ENCODE measurements around the gene STRAP. TPM values are rescaled to one million over a fixed set of nuclear protein-coding genes. Genes with fewer than 3 reads are reported as not detected.

The STRAP gene
- total RNA-seq, 1 experiment from 2014 or later: 205 TPM

DNA sequence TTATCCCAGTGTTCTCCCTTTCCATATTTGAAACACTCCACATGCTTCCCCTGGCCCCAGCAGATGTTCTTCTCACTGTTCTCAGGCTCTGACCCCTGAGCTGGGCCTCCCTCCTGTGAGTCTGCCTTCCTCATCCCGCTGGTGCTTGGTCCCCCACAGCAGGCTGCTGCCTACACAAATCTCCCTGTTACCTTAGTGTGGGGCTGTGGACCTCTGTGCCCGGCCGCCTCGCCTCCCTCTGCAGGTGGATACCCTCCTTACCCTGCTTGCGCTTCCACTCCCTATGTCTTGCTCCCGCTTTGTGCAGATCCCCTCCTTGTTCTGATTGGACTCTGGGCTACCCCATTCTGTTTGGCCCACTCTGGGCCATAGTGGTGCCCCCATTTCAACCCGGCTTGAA lies 35.9 kb downstream of the STRAP start:
- H3K27ac ChIP-seq: no peak overlapping the region
- H3K4me3 ChIP-seq: no peak overlapping the region
- intact Hi-C loops (cut with micrococcal nuclease; ENCODE audit: unreplicated experiment): loop anchor here (10.0 kb wide), 1 partner anchor 437 kb away; no protein-coding TSS in a partner anchor
- H3K9me3 ChIP-seq (ENCODE audit: insufficient read depth, low read depth): no peaks in the 10 kb centered on the region
- DNase-seq: no peak
- POLR2A ChIA-PET (ENCODE audit: unreplicated experiment): no interaction called here
- H3F3A ChIP-seq (ENCODE audit: insufficient read depth, low read depth): no peaks in the 10 kb centered on the region
- no peaks in the 10 kb centered on the region for H3K27me3 ChIP-seq (ENCODE audit: insufficient read depth, low read depth)
- H3K36me3 ChIP-seq (ENCODE audit: low read depth): no peaks in the 10 kb centered on the region
- BruUV-seq (replicated peaks): no TSS peak
- CTCF ChIA-PET: no interaction called here
- no peak overlapping the region for H3K4me2 ChIP-seq
- H3K9me2 ChIP-seq (ENCODE audit: insufficient read depth): no peaks in the 10 kb centered on the region
- no peaks in the 10 kb centered on the region for H4K20me1 ChIP-seq (ENCODE audit: insufficient read depth)
- peaks cover under 1% of the 10 kb centered on the region; the same call in 1 of the 2 replicates for H3K4me1 ChIP-seq (replicated peaks; ENCODE audit: insufficient read depth)
- no peak overlapping the region for H2AFZ ChIP-seq
- TF ChIP-seq EZH2 (IDR thresholded peaks at IDR 0.05; ENCODE audit: low read depth): no peak
- TF ChIP-seq, protein P1, sequence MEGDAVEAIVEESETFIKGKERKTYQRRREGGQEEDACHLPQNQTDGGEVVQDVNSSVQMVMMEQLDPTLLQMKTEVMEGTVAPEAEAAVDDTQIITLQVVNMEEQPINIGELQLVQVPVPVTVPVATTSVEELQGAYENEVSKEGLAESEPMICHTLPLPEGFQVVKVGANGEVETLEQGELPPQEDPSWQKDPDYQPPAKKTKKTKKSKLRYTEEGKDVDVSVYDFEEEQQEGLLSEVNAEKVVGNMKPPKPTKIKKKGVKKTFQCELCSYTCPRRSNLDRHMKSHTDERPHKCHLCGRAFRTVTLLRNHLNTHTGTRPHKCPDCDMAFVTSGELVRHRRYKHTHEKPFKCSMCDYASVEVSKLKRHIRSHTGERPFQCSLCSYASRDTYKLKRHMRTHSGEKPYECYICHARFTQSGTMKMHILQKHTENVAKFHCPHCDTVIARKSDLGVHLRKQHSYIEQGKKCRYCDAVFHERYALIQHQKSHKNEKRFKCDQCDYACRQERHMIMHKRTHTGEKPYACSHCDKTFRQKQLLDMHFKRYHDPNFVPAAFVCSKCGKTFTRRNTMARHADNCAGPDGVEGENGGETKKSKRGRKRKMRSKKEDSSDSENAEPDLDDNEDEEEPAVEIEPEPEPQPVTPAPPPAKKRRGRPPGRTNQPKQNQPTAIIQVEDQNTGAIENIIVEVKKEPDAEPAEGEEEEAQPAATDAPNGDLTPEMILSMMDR (conservative IDR thresholded peaks at IDR 0.05): no peak
- no peaks in the 10 kb centered on the region; the same call in none of the 2 replicates for H3K79me2 ChIP-seq (ENCODE audit: low read depth)

DNA sequence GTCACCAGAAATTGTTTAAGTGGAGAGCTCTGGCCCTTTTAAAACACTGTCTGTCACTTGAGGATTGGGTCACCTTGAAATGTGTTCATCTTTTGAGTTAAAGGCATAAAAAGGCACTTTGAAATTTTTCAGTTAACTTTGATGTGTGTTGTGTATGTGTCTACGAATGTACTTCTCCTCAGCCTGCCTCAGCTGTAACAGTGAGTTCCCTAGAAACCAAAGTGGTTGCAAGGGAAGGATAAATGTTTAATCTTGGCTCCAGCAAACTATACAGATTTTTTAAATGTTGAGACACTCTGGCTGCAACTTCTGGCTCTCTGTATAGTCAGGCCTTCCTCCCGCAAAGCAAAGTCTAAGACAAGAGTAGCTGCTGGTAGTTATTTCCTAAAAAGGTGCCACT lies 37.2 kb downstream of the STRAP start:
- BruUV-seq (replicated peaks): no TSS peak
- CTCF ChIA-PET: no interaction called here
- TF ChIP-seq, protein P1 (conservative IDR thresholded peaks at IDR 0.05): no peak
- TF ChIP-seq EZH2 (IDR thresholded peaks at IDR 0.05; ENCODE audit: low read depth): no peak

DNA sequence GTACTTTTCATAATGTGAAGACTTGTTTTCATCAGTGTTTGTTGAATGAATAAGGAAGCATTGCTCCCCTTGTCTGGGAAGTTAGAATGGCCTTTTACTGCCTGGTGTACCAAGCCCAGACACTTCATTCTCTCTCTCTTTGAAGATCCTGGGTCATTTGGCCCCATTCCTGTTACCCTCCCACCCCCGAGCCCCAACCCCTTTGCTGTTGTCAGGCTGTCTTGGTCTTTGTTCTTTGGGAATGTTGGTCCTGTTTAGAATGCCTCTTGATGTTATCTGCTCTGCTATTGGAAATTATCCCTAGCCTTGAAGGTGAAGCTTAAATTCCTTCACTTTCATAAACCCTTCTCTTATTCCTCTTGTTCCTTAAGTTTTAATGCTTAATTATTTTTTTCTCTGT lies 42.8 kb downstream of the STRAP start:
- no peak overlapping the region for H3K4me3 ChIP-seq
- no peaks in the 10 kb centered on the region for H3K9me3 ChIP-seq (ENCODE audit: insufficient read depth, low read depth)
- H3K4me2 ChIP-seq: no peak overlapping the region
- intact Hi-C loops (cut with micrococcal nuclease; ENCODE audit: unreplicated experiment): no loop called here
- no peaks in the 10 kb centered on the region for H3K36me3 ChIP-seq (ENCODE audit: low read depth)
- no peaks in the 10 kb centered on the region for H3F3A ChIP-seq (ENCODE audit: insufficient read depth, low read depth)
- H3K79me2 ChIP-seq (ENCODE audit: low read depth): 0 out of 2 replicates have a peak, but pooled peaks cover 2% of the 10 kb centered on the region
- ChIA-PET CTCF (no interaction called here), POLR2A (ENCODE audit: unreplicated experiment) (no interaction called here)
- no peak for TF ChIP-seq EZH2 (IDR thresholded peaks at IDR 0.05; ENCODE audit: low read depth)
- TF ChIP-seq, protein P1 (conservative IDR thresholded peaks at IDR 0.05): no peak
- no peak overlapping the region for H3K27ac ChIP-seq
- 0 out of 2 replicates have a peak, but pooled peaks cover 11% of the 10 kb centered on the region for H3K4me1 ChIP-seq (replicated peaks; ENCODE audit: insufficient read depth)
- H3K9me2 ChIP-seq (ENCODE audit: insufficient read depth): no peaks in the 10 kb centered on the region
- no peak overlapping the region for H2AFZ ChIP-seq
- no peaks in the 10 kb centered on the region for H4K20me1 ChIP-seq (ENCODE audit: insufficient read depth)
- no peak for DNase-seq
- H3K27me3 ChIP-seq (ENCODE audit: insufficient read depth, low read depth): no peaks in the 10 kb centered on the region
- no TSS peak for BruUV-seq (replicated peaks)

More for the DNA sequence above, 37.2 kb downstream of the STRAP start:
- Histone ChIP-seq H2AFZ (no peak overlapping the region), H3K4me2 (no peak overlapping the region), H3K36me3 (ENCODE audit: low read depth) (no peaks in the 10 kb centered on the region), H3K4me3 (no peak overlapping the region), H3F3A (ENCODE audit: insufficient read depth, low read depth) (no peaks in the 10 kb centered on the region), H3K27me3 (ENCODE audit: insufficient read depth, low read depth) (no peaks in the 10 kb centered on the region), H3K27ac (no peak overlapping the region), H3K9me2 (ENCODE audit: insufficient read depth) (no peaks in the 10 kb centered on the region), H4K20me1 (ENCODE audit: insufficient read depth) (no peaks in the 10 kb centered on the region), H3K4me1 (replicated peaks; ENCODE audit: insufficient read depth) (no peaks in the 10 kb centered on the region), H3K79me2 (ENCODE audit: low read depth) (no peaks in the 10 kb centered on the region; the same call in 1 of the 2 replicates), H3K9me3 (ENCODE audit: insufficient read depth, low read depth) (no peaks in the 10 kb centered on the region)
- POLR2A ChIA-PET (ENCODE audit: unreplicated experiment): no interaction called here
- DNase-seq: no peak
- intact Hi-C loops (cut with micrococcal nuclease; ENCODE audit: unreplicated experiment): loop anchor here (10.0 kb wide), 1 partner anchor 435 kb away; no protein-coding TSS in a partner anchor
